Femur (tissue), 1 donor: ENCODE measurements around the gene PIK3C3.
"Not testable (repeated sequence)": the region's sequence is repeated elsewhere in the genome, so short reads cannot be mapped to it uniquely, and the experiment has no call there.

Experiments used
- DNase-seq: peaks from one replicate; pipeline ENCODE4 v3.0.0-alpha.2; 2017

Gene PIK3C3

DNA sequence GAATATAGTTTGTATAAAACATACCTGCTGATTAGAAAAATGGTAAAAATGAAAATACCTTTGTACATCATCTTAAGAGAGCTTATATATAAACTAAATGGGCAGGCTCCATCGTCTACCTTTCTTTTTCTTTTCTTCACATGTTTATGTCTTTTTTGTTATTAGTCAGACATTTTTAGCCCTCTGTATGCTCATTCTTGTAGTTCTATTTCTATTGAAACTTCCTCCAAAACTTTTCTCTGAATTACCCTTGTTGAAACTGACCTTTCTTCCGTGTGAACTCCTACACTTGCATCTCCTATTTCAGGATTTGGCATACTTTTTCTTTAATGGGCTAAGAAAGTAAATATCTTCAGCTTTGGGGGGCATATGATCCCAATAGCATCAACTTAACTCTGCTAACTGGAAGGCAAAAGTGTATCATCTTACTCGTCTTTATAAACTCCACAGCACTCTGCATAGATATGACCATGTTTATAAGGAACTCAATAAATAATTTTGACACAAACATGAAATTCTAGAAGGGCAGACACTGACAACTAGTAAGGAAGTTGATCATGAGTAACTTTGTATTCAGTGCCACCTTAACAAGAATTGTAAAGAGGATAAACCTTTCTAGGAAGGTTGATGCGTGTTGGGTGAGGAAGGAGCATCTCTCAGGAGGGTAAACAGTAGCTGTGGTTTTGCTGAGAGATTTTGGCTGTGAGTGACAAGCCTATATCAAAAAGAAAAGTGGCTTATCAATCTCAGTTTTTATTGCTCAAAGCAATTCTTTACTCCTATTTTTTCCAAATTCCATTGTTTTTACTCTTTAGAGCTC, 127.6 kb downstream of the PIK3C3 start:
- DNase-seq = no peak

GRCh38 chr18:42086288-42086687, 131.3 kb downstream of the PIK3C3 start:
- DNase-seq = no peak

- DNase-seq = no peak
Observed at GRCh38 chr18:42087235-42087634, 132.2 kb downstream of the PIK3C3 start.

DNA sequence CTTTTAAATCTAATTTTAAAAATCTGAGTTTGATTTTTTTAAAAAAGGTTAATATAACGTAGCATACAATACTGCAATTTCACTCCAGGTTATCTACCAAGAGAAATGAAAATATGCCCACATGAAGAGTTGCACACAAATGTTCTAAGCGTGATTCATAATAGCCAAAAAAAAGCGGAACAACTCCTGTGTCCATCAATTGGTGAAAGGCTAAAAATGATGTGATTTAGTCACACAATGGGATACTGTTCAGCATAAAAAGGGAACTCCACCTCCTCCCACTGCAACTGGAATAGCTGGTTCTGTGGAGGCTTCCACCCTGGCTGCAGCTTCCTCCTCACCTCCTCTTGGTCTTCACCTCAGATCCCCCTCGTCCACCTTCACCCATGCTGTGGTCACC, 132.8 kb downstream of the PIK3C3 start:
- no peak for DNase-seq

GRCh38 chr18:42092848-42093247, 137.8 kb downstream of the PIK3C3 start:
- no peak for DNase-seq

- no peak for DNase-seq
Observed at GRCh38 chr18:42094875-42095274, 139.8 kb downstream of the PIK3C3 start.

- DNase-seq = no peak
Observed at GRCh38 chr18:42095732-42096377, 140.8 kb downstream of the PIK3C3 start.

- no peak for DNase-seq
Observed at GRCh38 chr18:42100248-42100647, 145.2 kb downstream of the PIK3C3 start.

- DNase-seq = no peak
Observed at GRCh38 chr18:42100911-42101310, 145.9 kb downstream of the PIK3C3 start.

DNA sequence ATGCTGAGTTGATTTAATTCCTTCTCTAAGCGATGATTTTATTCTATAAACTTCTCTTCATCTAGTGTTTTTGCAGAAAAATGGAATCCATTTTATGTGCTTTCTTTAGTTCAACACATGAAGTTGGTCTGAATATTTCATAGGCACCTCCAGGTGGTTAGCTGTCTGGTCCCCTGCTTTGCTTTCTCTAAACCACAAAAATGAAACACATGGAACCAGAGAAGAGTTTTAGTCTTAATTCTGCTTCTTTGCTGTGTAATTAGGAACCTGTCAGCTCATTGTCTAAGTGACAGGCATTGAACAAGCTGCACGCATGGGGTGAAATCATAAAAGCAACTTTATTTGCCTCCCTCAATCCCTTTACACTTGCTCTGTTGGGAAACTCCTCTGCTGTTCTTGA, 150.4 kb downstream of the PIK3C3 start:
- DNase-seq = no peak

DNA sequence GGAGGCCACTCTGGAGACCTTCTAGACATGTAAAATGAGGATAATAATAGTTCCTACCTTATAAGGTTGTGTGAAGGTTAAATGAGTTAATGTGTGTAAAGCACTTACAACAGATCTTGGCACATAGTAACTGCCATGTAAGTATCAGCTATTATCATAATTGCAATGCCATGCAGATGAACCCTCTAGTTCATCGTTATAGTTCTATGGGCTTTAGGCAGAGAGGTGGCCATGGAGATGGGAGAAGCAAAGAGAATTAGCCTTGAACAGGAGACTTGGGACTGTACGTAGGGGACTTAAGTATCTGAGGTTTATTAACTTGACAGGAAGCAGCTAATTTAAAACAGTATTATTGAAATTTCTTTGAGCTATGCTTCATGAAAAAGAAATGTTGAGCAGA, 151.8 kb downstream of the PIK3C3 start:
- no peak for DNase-seq

DNA sequence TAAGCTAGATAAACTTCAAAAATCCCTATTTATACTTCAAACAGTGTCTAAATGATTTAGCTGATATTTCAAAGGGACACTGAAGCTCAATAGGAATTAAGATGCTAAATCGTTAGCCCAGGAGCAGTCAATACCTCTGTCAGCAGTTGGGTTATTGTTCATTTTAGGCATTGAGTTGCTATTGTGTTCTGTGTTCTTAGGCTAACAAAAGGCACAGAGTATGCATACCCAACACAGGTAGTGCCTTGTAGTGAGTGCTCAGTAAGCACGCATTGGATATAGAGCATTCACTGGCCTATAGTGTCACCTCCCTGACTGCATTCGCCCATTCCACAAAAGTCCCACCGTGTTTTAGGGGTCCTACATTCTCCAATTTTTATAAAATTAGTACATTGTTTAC, 152.3 kb downstream of the PIK3C3 start:
- no peak for DNase-seq

GRCh38 chr18:42107691-42108450, 152.8 kb downstream of the PIK3C3 start:
- no peak for DNase-seq

DNA sequence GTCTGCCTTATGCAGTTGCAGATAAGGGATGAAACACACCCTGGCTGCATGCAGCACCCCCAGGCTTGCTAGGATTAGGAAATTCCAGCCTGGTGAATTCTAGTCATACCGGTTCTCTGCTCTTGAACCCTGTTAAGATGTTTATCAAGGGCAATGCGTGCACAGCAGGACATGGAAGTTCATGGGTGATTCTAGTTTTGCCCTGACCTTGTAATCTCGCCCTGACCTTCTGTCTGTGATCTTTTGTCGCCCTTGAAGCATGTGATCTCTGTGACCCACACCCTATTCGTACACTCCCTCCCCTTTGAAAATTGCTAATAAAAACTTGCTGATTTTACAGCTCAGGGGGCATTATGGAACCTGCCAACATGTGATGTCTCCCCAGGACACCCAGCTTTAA, 157.1 kb downstream of the PIK3C3 start:
- not testable (repeated sequence) for DNase-seq

DNA sequence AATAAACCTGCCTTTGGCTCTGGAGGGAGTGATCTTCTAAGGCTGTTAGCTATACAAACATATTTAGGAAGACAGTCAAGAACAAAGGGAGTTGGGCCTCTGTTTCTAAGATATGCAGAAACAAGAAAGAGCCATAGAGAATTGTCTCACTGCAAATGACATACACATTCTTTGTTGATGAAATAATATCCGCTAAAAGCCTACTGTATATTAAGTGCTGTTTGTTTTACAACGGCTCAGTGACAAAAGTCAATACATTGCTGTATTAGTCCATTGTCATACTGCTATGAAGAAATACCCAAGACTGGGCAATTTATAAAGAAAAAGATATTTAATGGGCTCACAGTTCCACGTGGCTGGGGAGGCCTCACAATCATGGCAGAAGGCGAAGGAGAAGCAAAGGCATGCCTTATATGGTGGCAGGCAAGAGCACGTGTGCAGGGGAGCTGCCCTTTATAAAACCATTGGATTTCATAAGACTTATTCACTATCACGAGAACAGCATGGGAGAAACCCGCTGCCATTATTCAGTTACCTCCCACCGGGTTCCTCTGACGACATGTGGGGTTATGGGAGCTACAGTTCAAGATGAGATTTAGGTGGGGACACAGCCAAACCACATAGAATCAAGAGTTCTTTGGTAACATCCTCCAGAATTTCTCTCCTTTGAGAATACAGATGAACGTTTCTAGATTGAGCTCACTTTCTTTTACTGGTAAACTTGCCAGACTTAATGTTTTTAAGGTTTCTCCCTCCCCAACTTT, 157.8 kb downstream of the PIK3C3 start:
- DNase-seq = no peak

DNA sequence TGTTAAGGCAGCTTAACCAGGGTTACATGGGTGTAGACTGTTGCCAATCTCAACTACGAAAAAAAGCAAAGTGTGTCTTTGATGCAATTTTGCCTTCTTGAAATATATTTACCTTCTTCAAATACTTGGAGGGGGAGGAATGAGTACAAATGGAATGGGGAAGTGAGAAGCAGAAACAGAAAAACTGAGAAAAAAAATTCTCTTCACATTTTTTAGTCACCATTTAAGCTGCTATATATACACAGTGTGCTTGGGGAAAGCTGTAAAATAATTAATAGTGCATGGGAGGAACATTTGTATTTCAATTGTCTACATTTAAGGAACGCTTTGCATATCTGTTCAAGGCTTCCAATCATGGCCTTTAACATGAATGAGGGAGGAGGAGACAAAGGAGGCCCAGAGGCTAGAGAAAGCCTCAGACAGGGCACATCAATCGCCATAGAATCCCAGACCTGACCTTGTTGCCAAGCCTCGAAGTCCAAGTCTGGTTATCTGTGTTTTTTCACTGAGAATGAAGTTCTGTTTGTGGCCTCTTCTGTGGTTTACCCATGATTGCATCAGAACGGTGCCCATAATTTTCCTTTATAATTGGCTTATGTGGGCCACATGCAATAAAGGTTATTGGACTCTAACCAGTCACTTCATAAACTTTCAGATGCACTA, 158.6 kb downstream of the PIK3C3 start:
- DNase-seq = no peak

DNA sequence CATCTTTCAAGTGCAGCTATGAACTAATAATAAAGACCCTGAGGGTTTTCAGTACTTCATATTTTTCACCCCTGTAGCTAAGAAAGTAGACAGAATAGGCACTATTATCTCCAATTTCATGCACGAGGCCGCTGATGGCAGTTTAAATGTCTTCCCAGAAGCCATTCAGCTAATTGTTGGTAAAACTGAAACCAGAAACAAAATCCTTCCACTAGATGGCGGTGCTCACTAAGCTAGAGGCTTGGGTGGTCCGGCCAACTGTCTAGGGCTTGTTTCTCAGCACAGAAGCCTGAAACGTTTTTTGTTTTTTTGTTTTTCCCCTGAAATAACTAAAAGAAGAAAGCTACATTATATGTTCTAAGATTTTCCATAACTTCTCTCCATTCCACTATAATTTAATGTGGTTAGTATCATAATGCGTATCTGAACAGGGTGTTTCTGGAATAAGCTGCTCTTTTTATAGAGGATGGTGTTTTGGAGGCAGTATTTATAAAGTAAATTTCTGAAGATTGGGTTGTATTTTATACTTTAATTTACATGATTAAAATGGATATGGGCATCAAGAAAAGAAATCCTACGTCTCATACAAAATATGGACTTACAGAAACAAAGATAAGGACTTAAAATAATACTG, 159.4 kb downstream of the PIK3C3 start:
- DNase-seq = peak; percentile 85

DNA sequence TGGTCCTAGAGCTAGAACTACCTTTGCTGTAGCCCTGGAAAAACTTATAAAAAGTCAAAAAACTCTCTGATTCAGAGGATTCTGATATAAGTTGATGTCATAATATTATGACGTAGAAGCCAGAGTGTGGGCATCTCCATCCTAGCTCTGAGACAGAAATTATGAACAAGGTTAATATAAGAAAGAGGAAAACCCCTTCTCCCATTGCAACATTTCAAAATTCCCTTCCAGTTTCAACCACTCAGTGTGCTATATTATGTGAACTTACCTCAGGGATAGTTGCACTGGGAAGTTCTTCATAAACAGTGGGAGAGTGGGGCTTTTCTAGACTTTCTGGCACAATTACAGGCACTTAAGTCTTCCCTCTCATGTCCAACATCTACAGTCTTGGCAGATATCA, 171.6 kb downstream of the PIK3C3 start:
- no peak for DNase-seq

DNA sequence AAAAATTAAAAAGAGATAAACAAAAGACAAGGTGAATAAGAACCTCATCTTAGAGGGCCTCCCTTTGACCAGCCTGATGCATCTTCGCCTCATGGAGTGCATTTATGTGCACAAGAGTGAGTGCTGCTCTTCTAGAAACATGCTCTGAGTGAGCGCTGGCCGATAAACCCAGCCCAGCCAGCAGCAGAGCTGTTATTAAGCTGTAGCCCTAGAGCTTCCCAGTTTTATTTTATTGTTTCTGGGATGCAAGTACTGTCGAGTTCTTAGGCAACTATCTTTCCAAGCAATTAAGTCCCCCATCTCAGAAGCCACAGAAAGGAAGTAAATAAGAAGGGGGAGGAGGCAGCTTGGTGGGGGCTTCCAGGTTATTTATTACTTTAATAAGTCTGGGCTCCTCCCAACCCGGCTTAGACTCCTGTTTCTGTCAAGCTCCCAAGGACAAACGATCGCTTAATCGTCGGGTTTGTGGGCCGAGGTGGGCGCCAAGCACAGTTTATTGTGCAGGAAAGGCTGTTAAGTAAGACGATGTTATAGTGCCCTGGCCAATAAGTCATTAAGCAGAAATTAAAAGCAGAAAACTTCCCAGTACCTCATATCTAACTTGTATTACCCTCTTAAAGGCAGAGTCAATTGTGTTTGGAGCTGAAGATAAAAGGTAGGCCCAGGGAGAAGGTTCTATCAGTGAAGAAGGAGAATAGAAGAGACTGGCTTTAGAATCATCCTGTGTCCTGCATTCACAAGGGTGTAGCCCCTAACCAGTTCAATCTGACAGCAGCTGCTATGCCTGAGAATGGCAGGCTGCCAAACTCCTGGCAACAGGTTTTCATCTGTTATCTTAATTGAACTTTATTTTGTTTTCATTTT, 176.3 kb downstream of the PIK3C3 start:
- DNase-seq = no peak

- no peak for DNase-seq
Observed at GRCh38 chr18:42131930-42132244, 176.9 kb downstream of the PIK3C3 start.
